ELF-1 (cell line): ENCODE measurements around the gene GSN.

Source experiments
- DNase-seq: peaks from one replicate; pipeline ENCODE4 v3.0.0-alpha.2; 2016; ENCODE audit warnings: low read depth, low spot score

The GSN gene

GRCh38 chr9:121267689-121268597, at the start of gene GSN:
TSS of gene GSN (plus strand) at chr9:121268162. CDS start at chr9:121301972, 33,810 bp downstream.
- peak; percentile 83 for DNase-seq

- DNase-seq, result no peak
These were observed 49.5 kb upstream of the GSN start for GRCh38 chr9:121218357-121219027.

- DNase-seq, result no peak
These were observed 48.4 kb upstream of the GSN start for GRCh38 chr9:121219530-121219929.

- DNase-seq, result peak; percentile 61
These were observed 46.8 kb upstream of the GSN start for GRCh38 chr9:121220996-121221663.

GRCh38 chr9:121221664-121222055, 46.3 kb upstream of the GSN start:
- DNase-seq, result peak; percentile 22

- no peak for DNase-seq
These were observed 45.3 kb upstream of the GSN start for GRCh38 chr9:121222524-121223171.

GRCh38 chr9:121225240-121225639, 42.7 kb upstream of the GSN start:
- no peak for DNase-seq

- DNase-seq, result no peak
These were observed 41.8 kb upstream of the GSN start for GRCh38 chr9:121226175-121226574.

- no peak for DNase-seq
These were observed 40.1 kb upstream of the GSN start for GRCh38 chr9:121227862-121228261.

- no peak for DNase-seq
These were observed 37.7 kb upstream of the GSN start for GRCh38 chr9:121230256-121230655.

GRCh38 chr9:121232251-121232650, 35.7 kb upstream of the GSN start:
- DNase-seq, result no peak

- DNase-seq, result no peak
These were observed 33.8 kb upstream of the GSN start for GRCh38 chr9:121233906-121234831.

GRCh38 chr9:121234832-121235161, 33.2 kb upstream of the GSN start:
- no peak for DNase-seq

GRCh38 chr9:121235512-121235911, 32.5 kb upstream of the GSN start:
- no peak for DNase-seq

GRCh38 chr9:121237916-121238315, 30.0 kb upstream of the GSN start:
- DNase-seq, result no peak

- no peak for DNase-seq
These were observed 28.9 kb upstream of the GSN start for GRCh38 chr9:121239071-121239470.

- DNase-seq, result no peak
These were observed 28.1 kb upstream of the GSN start for GRCh38 chr9:121239851-121240250.

- no peak for DNase-seq
These were observed 27.4 kb upstream of the GSN start for GRCh38 chr9:121240472-121241135.

- no peak for DNase-seq
These were observed 25.6 kb upstream of the GSN start for GRCh38 chr9:121242219-121242958.

- no peak for DNase-seq
These were observed 25.0 kb upstream of the GSN start for GRCh38 chr9:121242959-121243346.
